K562 (cell line): Measurements from ENCODE around the gene PSMB10. TPM values are rescaled to one million over a fixed set of nuclear protein-coding genes. Genes with fewer than 3 reads are reported as not detected.
A peak's percentile ranks its signal among the peaks of the same experiment; 100 is the strongest.

Experiments
- ATAC-seq: fragments of 200-7000 bp; cut with Tn5 transposase; 3 replicates; pipeline ENCODE4 v1.9.1; 2020; ENCODE audit warnings: moderate library complexity
- BruUV-seq: library from RNA; stranded (reverse); fragments of 400-500 nt; replicated peaks from 2 replicates; lab custom pipeline; 2021; lab: Mats Ljungman, UMichigan
- CTCF ChIA-PET: fragments of 300-600 bp; formaldehyde crosslinking; extraction: SDS; loops from one replicate; lab custom pipeline; 2021; ENCODE audit warnings: low intra/inter-chr PET ratio; lab: Yijun Ruan, JAX
- POLR2A ChIA-PET: fragments of 300-600, 350-650 bp; sonication (Branson Sonifier 250); formaldehyde crosslinking; extraction: SDS; loops from one replicate; lab custom pipeline; 2021; ENCODE audit warnings: antibody characterized with exemption, inconsistent platforms; lab: Yijun Ruan, JAX
- DNase-seq, 4 experiments: peaks; one replicate each; pipeline versions ENCODE4 v3.0.0 to v3.0.0-alpha.2; 2011 to 2018; ENCODE audit warnings: low spot score in 3 of 4, mixed read lengths in 3 of 4; ENCODE audit errors: extremely low read depth in 1 of 4
- FAIRE-seq: peaks from 2 replicates; lab custom pipeline; 2011; peaks lifted over from hg19 to GRCh38; lab: Jason Lieb, UNC
- H2AFZ ChIP-seq: 2 replicates; pipeline ENCODE4 v1.6.0; 2011; ENCODE audit warnings: low read depth, low read length, control low read depth, inconsistent platforms
- H3K27ac ChIP-seq: fragments of 200-600 bp; 3 replicates; pipeline ENCODE4 v1.8.0; 2011; ENCODE audit warnings: low read depth, mild to moderate bottlenecking, control low read depth, inconsistent platforms, low read length, moderate library complexity, mixed read lengths; ENCODE audit errors: extremely low read depth
- H3K27me3 ChIP-seq, 2 experiments: fragments of 300-600 bp in 1 of 2; 2 replicates in 1 of 2; 3 replicates in 1 of 2; pipeline versions ENCODE4 v1.6.0 to v1.8.0; 2011; ENCODE audit warnings: inconsistent platforms in 2 of 2, low read length in 2 of 2, mild to moderate bottlenecking in 1 of 2, mixed read lengths in 1 of 2, moderate library complexity in 1 of 2; ENCODE audit not compliant: control insufficient read depth in 2 of 2, insufficient read depth in 2 of 2
- H3K36me3 ChIP-seq: fragments of 300-600 bp; 3 replicates; pipeline ENCODE4 v1.8.0; 2011; ENCODE audit warnings: mild to moderate bottlenecking, low read length, inconsistent platforms; ENCODE audit not compliant: control insufficient read depth, insufficient read depth
- H3K4me1 ChIP-seq, 2 experiments: fragments of 200-600 bp in 1 of 2; replicated peaks in 1 of 2; 2 replicates in 1 of 2; 3 replicates in 1 of 2; pipeline versions ENCODE4 v1.5.1 to v1.8.0; 2011; ENCODE audit warnings: inconsistent platforms in 2 of 2, low read length in 2 of 2, mild to moderate bottlenecking in 1 of 2, mixed read lengths in 1 of 2, moderate library complexity in 1 of 2; ENCODE audit not compliant: control insufficient read depth in 2 of 2, insufficient read depth in 2 of 2
- H3K4me2 ChIP-seq: 2 replicates; pipeline ENCODE4 v1.6.1; 2011; ENCODE audit warnings: low read length, control low read depth, inconsistent platforms, mixed read lengths; ENCODE audit not compliant: insufficient read depth
- H3K4me3 ChIP-seq: fragments of 200-600 bp; sonication (generic), shearing (Covaris generic); 2 replicates; pipeline ENCODE4 v1.5.1; 2016; ENCODE audit warnings: control low read depth, inconsistent platforms
- H3K79me2 ChIP-seq: fragments of 200-600 bp; 3 replicates; pipeline ENCODE4 v1.8.0; 2011; ENCODE audit warnings: low read length, inconsistent platforms; ENCODE audit not compliant: control insufficient read depth, insufficient read depth
- H3K9ac ChIP-seq, 2 experiments: 2 replicates each; pipeline versions ENCODE4 v1.6.0 to v1.6.1; 2011; ENCODE audit warnings: low read depth in 2 of 2, low read length in 2 of 2, control low read depth in 1 of 2, inconsistent platforms in 1 of 2, mild to moderate bottlenecking in 1 of 2, mixed read lengths in 1 of 2; ENCODE audit not compliant: insufficient read depth in 1 of 2
- H3K9me1 ChIP-seq: one replicate; pipeline ENCODE4 v1.6.0; 2011; ENCODE audit warnings: inconsistent platforms, mild to moderate bottlenecking, low read length, moderate library complexity; ENCODE audit not compliant: control insufficient read depth, insufficient read depth
- H3K9me3 ChIP-seq: replicated peaks from 2 replicates; pipeline ENCODE4 v1.5.1; 2011; ENCODE audit warnings: low read depth, low read length, inconsistent platforms; ENCODE audit not compliant: control insufficient read depth, insufficient read depth
- H4K20me1 ChIP-seq: replicated peaks from 2 replicates; pipeline ENCODE4 v1.6.1; 2011; ENCODE audit warnings: low read length, inconsistent platforms, mixed read lengths; ENCODE audit not compliant: control insufficient read depth, insufficient read depth
- ARID1B ChIP-seq: fragments of 450-650 bp; IDR thresholded peaks from 2 replicates; pipeline ENCODE4 v1.6.1; 2016; ENCODE audit warnings: antibody characterized with exemption, mild to moderate bottlenecking, inconsistent platforms
- ATF3 ChIP-seq, 2 experiments: fragments of 450-650 bp in 1 of 2; sonication (generic) in 1 of 2; formaldehyde crosslinking in 1 of 2; IDR thresholded peaks in 1 of 2; conservative IDR thresholded peaks in 1 of 2; 2 replicates each; pipeline versions ENCODE4 v1.6.1 to v1.8.1; 2016 to 2023; ENCODE audit warnings: mild to moderate bottlenecking in 2 of 2, moderate library complexity in 2 of 2, inconsistent platforms in 1 of 2, missing genetic modification reagents in 1 of 2
- BHLHE40 ChIP-seq: IDR thresholded peaks from 2 replicates; pipeline ENCODE4 v1.6.1; 2011; ENCODE audit warnings: low read length, improper control_type of control experiment
- CBX8 ChIP-seq: fragments of 200-600 bp; sonication (generic); IDR thresholded peaks from 2 replicates; pipeline ENCODE4 v1.6.1; 2012; ENCODE audit warnings: borderline replicate concordance, mixed run types, low read depth, mild to moderate bottlenecking, moderate library complexity, mixed read lengths, low read length, control low read depth, inconsistent platforms; ENCODE audit not compliant: poor library complexity, severe bottlenecking; ENCODE audit errors: extremely low read depth
- CTBP1 ChIP-seq: fragments of 450-650 bp; IDR thresholded peaks from 2 replicates; pipeline ENCODE4 v1.6.1; 2016; ENCODE audit warnings: borderline replicate concordance
- FOSL1 ChIP-seq: fragments of 200-800 bp; sonication (Bioruptor generic); conservative IDR thresholded peaks from 2 replicates; pipeline ENCODE4 v1.6.1; 2016; ENCODE audit warnings: missing genetic modification characterization, missing compliant biosample characterization
- HBP1 ChIP-seq: fragments of 450-650 bp; formaldehyde crosslinking; IDR thresholded peaks from 2 replicates; pipeline ENCODE4 v1.4.0; 2022; ENCODE audit warnings: missing genetic modification characterization
- HDAC1 ChIP-seq, 2 experiments: fragments of 450-650 bp; IDR thresholded peaks; 2 replicates each; pipeline ENCODE4 v1.6.1; 2016 to 2017; ENCODE audit warnings: inconsistent platforms in 1 of 2, mild to moderate bottlenecking in 1 of 2, moderate library complexity in 1 of 2
- ILF3 ChIP-seq: fragments of 450-650 bp; IDR thresholded peaks from 2 replicates; pipeline ENCODE4 v1.6.1; 2018; ENCODE audit warnings: antibody characterized with exemption, mild to moderate bottlenecking, moderate library complexity, borderline replicate concordance
- MYC ChIP-seq, 2 experiments: fragments of 250-450 bp in 1 of 2; sonication (Bioruptor Pico) in 1 of 2; IDR thresholded peaks; 2 replicates each; pipeline versions ENCODE4 v1.5.1 to v1.6.1; 2012 to 2021; ENCODE audit warnings: low read depth in 2 of 2, borderline replicate concordance in 1 of 2, improper control_type of control experiment in 1 of 2, low read length in 1 of 2, mild to moderate bottlenecking in 1 of 2, moderate library complexity in 1 of 2
- POLR2A ChIP-seq: fragments of 450-650 bp; conservative IDR thresholded peaks from 2 replicates; pipeline ENCODE4 v1.6.1; 2016
- RCOR1 ChIP-seq, 2 experiments: IDR thresholded peaks; 2 replicates each; pipeline ENCODE4 v1.6.1; 2012; ENCODE audit warnings: low read depth in 2 of 2, low read length in 2 of 2, borderline replicate concordance in 1 of 2, improper control_type of control experiment in 1 of 2
- SMC3 ChIP-seq: conservative IDR thresholded peaks from 2 replicates; pipeline ENCODE4 v1.6.1; 2011; ENCODE audit warnings: low read depth, low read length, improper control_type of control experiment; ENCODE audit not compliant: insufficient read depth
- USF2 ChIP-seq: sonication (generic); formaldehyde crosslinking; IDR thresholded peaks from 2 replicates; pipeline ENCODE4 v1.5.0; 2020; ENCODE audit warnings: missing genetic modification reagents
- ZNF133 ChIP-seq: fragments of 250-450 bp; sonication (Bioruptor Pico); IDR thresholded peaks from 2 replicates; pipeline ENCODE4 v1.4.0; 2020; ENCODE audit warnings: mild to moderate bottlenecking
- ZNF431 ChIP-seq: sonication (generic); formaldehyde crosslinking; IDR thresholded peaks from 2 replicates; pipeline ENCODE4 v1.8.0; 2022; ENCODE audit warnings: mild to moderate bottlenecking, missing genetic modification reagents
- WGBS: fragments of 100-300 bp; shearing (Covaris generic); methylation state at CpG from one replicate; pipeline ENCODE4 v1.1.6; 2016; ENCODE audit warnings: low coverage, mixed read lengths; ENCODE audit not compliant: insufficient coverage; ENCODE audit errors: missing lambda C conversion rate; 5-methylcytosine and 5-hydroxymethylcytosine counted together
- in situ Hi-C: fragments of 300-500 bp; cut with MboI; formaldehyde crosslinking; loops from 4 replicates; pipeline ENCODE4 v1.15.0; 2018; ENCODE audit warnings: inconsistent platforms, mixed read lengths
- intact Hi-C: fragments of 100-400 bp; cut with micrococcal nuclease; formaldehyde crosslinking; loops from 2 replicates; pipeline ENCODE4 v1.14.2; 2022
- polyA plus RNA-seq, 8 experiments: library from polyadenylated mRNA; depleted of rRNA in 4 of 8; stranded (reverse) in 5 of 8; unstranded in 3 of 8; fragments of >200 nt; fragmentation: Nextera tagmentation in 2 of 8; fragmentation: Illumina TruSeq in 1 of 8; extraction: Ambion mirVana in 2 of 8; extraction: Trizol in 1 of 8; gene quantifications; 2 replicates each; pipeline versions ENCODE4 v1.2.1 to v1.2.3, GENCODE V29; 2011 to 2014; ENCODE audit warnings: inconsistent platforms in 1 of 8, missing spikeins in 1 of 8
- total RNA-seq, 7 experiments: library from RNA; depleted of rRNA in 6 of 7; stranded (reverse); fragments of >200 nt in 6 of 7; fragmentation: Illumina TruSeq in 2 of 7; extraction: Trizol in 2 of 7; gene quantifications; 2 replicates each; pipeline versions ENCODE4 v1.2.1 to v1.2.3, GENCODE V29; 2011 to 2021; ENCODE audit warnings: low replicate concordance in 1 of 7

Gene PSMB10
- total and polyA plus RNA-seq, 9 of the 15 experiments (the other 6 are each of a cell fraction or from before 2014, with no cell fraction given): 11.7 to 105 (median 51.0) TPM

- ChIA-PET POLR2A (interaction anchor here (0.7 to 1.6 kb wide), 7 partner anchors 8 to 255 kb away, joined by 3 to 8 read pairs (median 3); no protein-coding TSS in a partner anchor), CTCF (interaction anchor here (1.1 kb wide), 1 partner anchor 106 kb away, joined by 3 read pairs; no protein-coding TSS in a partner anchor)
- Histone ChIP-seq H3K79me2 (no peaks in the 10 kb centered on the region), H2AFZ (no peak overlapping the region), H3K27me3 (no peaks in the 10 kb centered on the region), H3K4me3 (no peak overlapping the region), H3K9ac (peak overlapping the region in 1 of 2 experiments; percentile 56; a peak in 3 of 4 replicates), H3K9me1 (peaks cover 3% of the 10 kb centered on the region), H3K27ac (peak overlapping the region; percentile 49; the same call in 1 of the 3 replicates), H3K36me3 (no peaks in the 10 kb centered on the region; the same call in 2 of the 3 replicates), H3K4me1 (peaks cover 22 to 23% of the 10 kb centered on the region in 2 experiments), H3K9me3 (no peaks in the 10 kb centered on the region), H3K4me2 (peak overlapping the region; percentile 15; the same call in 1 of the 2 replicates), H4K20me1 (peaks cover 30% of the 10 kb centered on the region)
- in situ Hi-C loops (loop anchor here (10.0 kb wide), 1 partner anchor 397 kb away; the partner anchor contains the start of gene RIPOR1), intact Hi-C loops (no loop called here)
- no TSS peak for BruUV-seq
- WGBS: 7% methylated on average over 5 of the region's 5 CpGs
- FAIRE-seq (peak; percentile 87), DNase-seq (peak; percentile 49 to 76 (median 66)), ATAC-seq (peak; percentile 69)
- peak; percentile 16; the same call in 1 of the 2 replicates for TF ChIP-seq USF2 (CRISPR knock-in tag)
- peak; percentile 18; the same call in 1 of the 2 replicates for TF ChIP-seq ATF3 (IDR thresholded peaks at IDR 0.05)
- TF ChIP-seq ATF3 (CRISPR knock-in tag; conservative IDR thresholded peaks at IDR 0.05): no peak
- no peak for TF ChIP-seq SMC3
- peak; percentile 29; the same call in 1 of the 2 replicates for TF ChIP-seq BHLHE40
- no peak for TF ChIP-seq CBX8
- TF ChIP-seq ARID1B: 0 out of 2 replicates have a peak, but pooled peaks have one; percentile 12
- no peak for TF ChIP-seq ZNF431 (CRISPR knock-in tag)
- TF ChIP-seq CTBP1: peak; percentile 29; the same call in 1 of the 2 replicates
- no peak for TF ChIP-seq POLR2A
- no peak for TF ChIP-seq HBP1 (CRISPR knock-in tag)
- TF ChIP-seq ILF3: no peak
- TF ChIP-seq RCOR1 (IDR thresholded peaks at IDR 0.05; ENCODE audit: borderline replicate concordance in 1 of 2, low read depth in 2 of 2, low read length in 2 of 2): peak in 1 of 2 experiments; percentile 76; a peak in 1 of 4 replicates
- TF ChIP-seq MYC (IDR thresholded peaks at IDR 0.05; ENCODE audit: low read depth, low read length): 0 out of 2 replicates have a peak, but pooled peaks have one; percentile 26
- no peak for TF ChIP-seq MYC (CRISPR knock-in tag; IDR thresholded peaks at IDR 0.05; ENCODE audit: borderline replicate concordance, low read depth)
- 0 out of 2 replicates have a peak, but pooled peaks have one; percentile 52 for TF ChIP-seq FOSL1
- TF ChIP-seq HDAC1 (IDR thresholded peaks at IDR 0.05): 0 out of 4 replicates have a peak, but pooled peaks of 1 of the 2 experiments have one; percentile 27
- no peak for TF ChIP-seq ZNF133 (CRISPR knock-in tag)
Measured at GRCh38 chr16:67922221-67922620, 14.4 kb downstream of the PSMB10 start.
